NCI-H1930 (cell line): Measurements from ENCODE around the gene UTP11.
A peak's percentile ranks its signal among the peaks of the same experiment; 100 is the strongest.

Source experiments
- DNase-seq, 2 experiments: peaks; one replicate each; lab custom pipeline; 2025; lab: John Stamatoyannopoulos, UW

Gene UTP11

DNA sequence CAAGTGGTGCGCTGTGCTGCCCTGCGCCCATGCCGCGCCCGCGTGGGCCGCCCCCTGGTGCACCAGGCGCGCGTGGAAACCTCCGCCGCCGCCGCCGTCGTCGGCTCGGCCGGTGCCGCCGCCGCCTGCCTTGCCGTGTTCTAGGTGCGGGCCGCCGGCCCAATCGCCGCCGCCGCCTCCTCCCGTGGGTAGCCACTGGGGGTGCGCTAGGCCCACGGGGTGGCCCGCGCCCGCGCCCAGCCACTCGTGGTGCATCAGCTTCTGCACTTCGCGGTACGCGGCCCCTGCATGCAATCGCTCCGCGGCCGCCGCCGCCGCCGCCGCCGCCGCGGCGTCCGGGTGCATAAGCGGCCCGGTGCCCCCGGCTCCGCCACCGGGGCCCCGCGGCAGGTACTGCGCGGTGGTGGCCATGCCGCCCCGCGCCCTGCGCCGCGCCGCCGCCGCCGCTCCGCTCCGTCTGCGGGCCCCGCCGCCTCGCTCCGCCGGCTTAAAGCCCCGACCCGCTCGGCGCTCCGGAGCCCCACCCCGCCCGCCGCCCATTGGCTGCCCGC is 33.9 kb downstream of the UTP11 start, which contains the start of gene POU3F1:
POU3F1 (minus strand) TSS at position 461 of the 551 bp plus-strand sequence; CDS start at position 411, 50 bp downstream.
- DNase-seq, result no peak

DNA sequence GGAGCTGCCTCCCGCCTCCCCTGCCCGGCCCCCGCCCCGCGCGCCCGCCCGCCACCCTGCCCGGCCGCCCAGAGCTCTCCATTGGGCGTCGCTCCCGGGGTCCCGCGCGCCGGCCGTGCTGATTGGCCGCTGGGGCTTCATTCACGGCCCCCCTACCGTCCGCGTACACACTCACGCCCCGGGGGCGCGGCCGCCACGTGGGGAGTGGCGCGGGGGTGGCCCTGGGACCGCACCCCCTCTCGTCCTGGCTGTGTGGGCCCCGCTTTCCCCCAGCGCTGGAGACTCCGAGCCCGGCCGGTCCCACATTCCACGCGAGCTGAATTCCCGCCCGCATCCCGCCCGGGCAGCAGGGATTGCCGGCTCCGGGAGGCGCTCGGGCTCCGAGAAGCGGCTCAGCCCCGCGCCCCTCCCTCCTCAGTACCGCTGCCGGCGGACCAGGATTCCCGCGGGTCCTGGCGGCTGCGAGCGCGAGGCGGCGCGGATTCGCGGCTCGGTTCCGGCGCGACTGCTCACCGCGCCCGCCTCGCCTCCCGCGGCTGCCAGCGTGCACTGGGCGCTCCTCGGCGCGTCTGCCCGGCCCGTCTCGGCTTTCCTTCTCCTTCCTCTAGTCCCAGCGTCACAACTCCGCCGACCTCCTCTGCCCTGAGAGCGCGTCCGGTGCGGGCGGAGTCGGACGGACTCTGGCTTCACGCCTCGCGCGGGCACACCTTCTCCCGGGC is 34.5 kb downstream of the UTP11 start:
- peak; percentile 57 to 65 for DNase-seq

DNA sequence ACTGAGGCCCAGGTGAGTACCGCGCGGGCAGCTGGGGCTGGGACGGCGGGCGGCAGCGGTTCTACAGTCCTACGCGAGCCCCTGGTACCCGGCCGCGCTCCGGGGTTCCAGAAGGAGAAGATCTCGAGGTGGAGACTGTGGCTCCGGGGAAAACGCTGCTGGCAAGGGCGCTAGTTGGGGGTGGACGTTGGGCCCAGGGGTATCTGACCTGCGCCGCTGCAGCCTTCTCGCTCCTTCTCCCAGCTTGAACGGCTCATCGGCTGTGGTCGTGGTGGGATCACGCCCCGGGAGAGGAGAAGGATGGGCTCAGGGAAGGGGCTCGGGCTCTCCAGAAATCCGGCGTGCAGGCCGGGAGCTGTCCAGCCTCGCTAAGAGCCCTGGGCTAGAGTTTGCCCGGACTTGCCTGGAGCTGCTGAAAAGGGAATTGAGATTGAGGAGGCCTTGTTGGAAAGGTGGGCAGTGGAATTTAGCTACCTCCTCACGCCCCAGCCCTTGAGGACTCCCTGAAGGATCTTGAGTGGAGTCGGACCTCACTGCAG is 35.1 kb downstream of the UTP11 start:
- DNase-seq, result no peak

DNA sequence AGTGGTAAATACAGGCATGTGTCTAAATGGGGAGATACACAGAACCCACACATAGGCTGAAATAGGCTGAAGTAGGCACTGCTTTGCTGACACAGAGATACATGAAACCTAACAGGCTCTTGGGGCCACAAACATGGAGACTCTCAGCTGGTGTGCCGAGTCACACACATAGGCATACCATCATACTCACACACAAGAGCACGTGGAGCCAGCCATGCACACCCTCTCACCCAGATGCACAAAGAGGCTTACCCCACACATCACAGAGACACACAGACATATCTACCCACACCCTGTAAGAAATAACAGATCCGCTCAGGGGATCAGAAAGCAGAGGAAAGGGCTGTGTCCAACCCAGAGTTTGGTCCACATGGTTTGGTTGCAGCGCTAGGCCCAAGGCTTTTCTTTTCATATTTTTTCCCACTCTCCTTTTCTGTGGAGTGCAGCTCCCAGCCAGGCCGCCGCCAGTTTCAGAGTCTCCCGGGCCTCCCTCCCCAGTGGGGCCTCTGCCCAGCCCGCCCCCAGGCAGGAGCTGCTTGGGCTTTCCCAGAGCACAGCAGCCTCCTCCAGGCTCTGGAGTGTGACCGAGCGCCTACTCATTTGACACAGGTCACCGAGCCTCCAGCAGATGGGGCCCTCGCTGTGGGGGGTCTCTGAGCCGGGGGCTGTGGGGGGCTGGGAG is 38.0 kb downstream of the UTP11 start:
- DNase-seq, result no peak

DNA sequence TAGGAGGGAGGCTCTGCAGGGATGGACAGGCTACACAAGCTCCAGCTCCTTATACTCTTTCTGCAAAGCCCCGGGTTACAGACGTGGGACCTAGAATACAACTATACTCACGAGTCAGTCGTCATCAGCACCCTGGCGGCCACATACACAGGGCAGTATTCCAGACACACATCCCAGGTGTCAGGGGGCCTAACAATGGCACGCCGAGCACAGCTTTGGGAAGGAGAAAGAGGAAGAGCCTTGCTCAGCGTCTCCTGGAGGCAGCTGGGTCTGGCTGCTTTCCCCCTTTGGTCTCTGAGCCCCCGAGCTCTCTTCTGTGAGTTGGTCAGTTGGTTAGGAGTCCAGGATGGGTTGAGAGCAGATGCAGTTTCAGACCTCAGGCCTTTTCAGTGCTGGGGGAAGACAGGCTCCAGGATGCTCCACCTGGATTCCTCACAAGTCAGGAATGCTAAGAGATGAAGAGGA is 38.6 kb downstream of the UTP11 start:
- DNase-seq, result no peak

GRCh38 chr1:38052750-38053415 is 40.3 kb downstream of the UTP11 start:
- DNase-seq, result no peak

- no peak for DNase-seq
Measured at GRCh38 chr1:38053416-38054091, 41.0 kb downstream of the UTP11 start.

DNA sequence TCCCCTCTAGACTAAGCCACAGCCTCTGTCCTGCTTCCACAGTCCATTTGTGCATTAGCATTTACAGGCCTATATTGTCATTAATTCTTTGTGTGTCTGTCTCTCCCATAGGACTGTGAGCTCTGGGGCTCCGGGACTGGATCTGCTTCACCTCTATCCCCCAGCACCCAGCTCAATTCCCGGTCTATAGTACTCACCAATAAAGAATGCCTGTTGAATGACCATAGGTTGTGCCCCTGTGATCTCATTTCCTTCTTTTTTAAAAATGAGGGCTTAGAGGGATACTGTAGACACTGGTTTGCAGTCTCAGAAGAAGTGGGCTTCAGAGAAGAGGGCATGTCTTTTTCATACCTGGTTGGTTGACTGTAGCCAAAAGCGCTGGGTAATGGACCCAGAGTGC is 42.9 kb downstream of the UTP11 start:
- DNase-seq, result no peak

DNA sequence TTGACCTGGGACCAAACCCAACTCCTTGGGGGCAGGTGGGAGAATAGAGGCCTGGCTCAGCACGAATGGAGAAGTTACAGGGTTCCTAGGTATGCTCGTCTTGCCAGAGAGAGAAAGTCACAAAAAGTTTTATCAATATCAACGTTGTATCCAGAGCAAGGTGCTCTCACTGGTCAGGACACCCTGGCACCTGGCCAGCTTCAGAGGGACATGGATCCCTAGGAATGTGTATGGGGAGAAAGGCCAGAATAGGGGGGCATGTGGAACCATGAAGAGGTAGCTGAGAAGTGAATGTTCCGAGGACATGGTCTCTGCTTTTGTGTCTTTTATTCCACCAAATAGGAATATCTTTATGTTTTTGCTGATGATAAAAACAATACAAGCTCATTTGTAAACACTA is 43.4 kb downstream of the UTP11 start:
- no peak for DNase-seq

- DNase-seq, result no peak
Measured at GRCh38 chr1:38059635-38060250, 47.2 kb downstream of the UTP11 start.

- DNase-seq, result no peak
Measured at GRCh38 chr1:38060498-38060897, 48.0 kb downstream of the UTP11 start.

DNA sequence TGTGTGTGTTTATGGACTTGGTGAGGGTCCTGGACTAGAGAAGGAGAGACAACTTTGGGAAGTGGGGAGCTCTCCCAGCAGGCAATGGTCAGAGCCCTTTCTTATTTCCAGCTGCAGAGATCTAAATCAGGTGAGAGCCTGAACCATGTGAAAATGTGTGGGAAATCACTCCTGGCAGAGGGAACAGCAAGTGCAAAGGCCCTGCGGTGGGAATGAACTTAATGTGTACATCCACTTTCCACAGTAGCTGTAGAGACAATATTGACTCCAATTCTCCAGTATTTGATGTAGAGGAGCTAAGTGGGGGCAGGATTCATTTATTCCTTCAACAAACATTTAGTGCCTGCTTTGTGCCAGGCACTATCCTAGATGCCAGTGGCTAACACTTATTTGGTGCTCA is 48.8 kb downstream of the UTP11 start:
- DNase-seq, result no peak

- DNase-seq, result no peak
Measured at GRCh38 chr1:38061883-38062328, 49.4 kb downstream of the UTP11 start.

GRCh38 chr1:38062361-38063288 is 50.1 kb downstream of the UTP11 start:
- DNase-seq, result no peak

GRCh38 chr1:38063616-38064015 is 51.1 kb downstream of the UTP11 start:
- no peak for DNase-seq

DNA sequence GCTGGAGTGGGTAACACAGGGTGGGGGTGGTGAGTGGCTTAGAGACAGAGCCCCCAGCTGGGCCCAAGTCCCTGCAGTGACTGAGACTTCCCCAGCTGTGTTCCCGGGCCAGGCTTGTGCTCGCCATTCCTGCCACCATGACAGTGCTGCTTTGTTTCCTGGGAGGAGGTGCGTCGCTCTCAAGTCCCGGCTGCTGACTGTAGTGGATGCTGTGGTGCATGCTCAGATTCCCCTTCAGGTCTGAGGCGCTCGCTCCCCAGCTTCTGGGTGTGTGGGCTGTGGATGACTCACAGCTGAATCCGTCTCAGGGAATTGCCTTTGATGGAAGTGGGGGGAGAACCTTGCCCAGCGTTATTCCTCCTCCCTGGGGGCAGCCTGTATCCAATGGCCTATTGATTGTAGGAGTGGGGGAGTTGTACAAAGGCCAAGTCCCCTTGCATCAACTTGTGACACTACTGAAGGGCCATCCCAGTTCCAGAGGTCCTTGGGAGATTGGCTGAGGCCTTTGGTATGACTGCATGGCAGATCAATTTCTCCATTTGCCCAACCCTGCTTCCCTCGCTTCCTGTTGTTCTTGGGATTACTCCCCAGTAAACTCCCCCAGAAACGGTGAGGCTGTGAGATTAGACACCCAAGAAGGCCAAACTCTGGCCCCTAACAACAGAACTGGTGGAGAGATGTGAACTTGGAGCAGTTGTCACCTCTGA is 51.8 kb downstream of the UTP11 start:
- no peak for DNase-seq

- no peak for DNase-seq
Measured at GRCh38 chr1:38068220-38068979, 55.9 kb downstream of the UTP11 start.

DNA sequence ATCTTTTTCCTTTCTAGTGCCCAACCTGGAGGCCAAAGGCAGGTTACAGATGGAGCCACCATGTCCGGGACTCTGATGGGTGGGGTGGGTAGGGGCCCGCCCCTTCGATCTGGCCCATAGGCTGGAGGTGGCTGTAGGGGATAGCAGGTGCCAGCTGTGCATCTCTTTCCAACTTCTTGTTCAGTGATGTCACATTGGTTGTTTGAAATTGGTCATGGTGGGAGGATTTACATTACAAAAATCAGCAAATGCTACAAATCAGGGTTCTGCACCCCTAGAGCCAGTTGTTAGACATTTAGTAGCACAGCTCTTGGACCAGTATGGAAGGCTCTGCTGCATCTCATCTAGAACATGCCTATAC is 56.4 kb downstream of the UTP11 start:
- no peak for DNase-seq
